ENCODE measurements around the gene SMARCB1.

Gene SMARCB1

DNA sequence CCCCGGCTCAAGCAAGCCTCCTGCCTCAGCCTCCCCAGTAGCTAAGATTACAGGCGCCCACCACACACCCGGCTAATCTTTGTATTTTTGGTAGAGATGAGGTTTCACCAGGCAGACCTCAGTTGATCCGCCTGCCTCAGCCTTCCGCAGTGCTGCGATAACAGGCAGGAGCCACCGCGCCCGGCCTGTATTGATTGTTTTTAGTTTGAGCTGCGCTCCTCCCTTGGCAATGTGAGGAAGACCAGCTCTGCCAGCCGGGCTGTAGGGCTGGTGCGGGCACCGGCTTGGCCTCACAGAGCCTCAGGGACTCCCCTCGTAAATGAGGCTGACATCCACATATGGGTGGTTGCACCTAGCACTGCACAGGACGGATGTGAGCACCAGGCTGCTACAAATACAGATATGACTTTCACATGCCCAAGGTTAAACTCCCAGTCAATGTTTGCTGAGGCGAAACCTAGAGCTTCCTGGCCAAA, 63.4 kb downstream of the SMARCB1 start:
- Histone ChIP-seq H3K9me3 (ENCODE audit: insufficient read depth, low read length) (no peaks in the 10 kb centered on the region), H3K9ac (ENCODE audit: low read length) (no peak overlapping the region), H4K20me1 (ENCODE audit: low read depth, low read length) (no peaks in the 10 kb centered on the region), H3F3A (ENCODE audit: insufficient read depth) (no peaks in the 10 kb centered on the region), H3K36me3 (ENCODE audit: low read length) (no peaks in the 10 kb centered on the region), H3K27me3 (ENCODE audit: low read length) (no peaks in the 10 kb centered on the region), H3K27ac (ENCODE audit: low read depth, low read length) (no peak overlapping the region), H3K4me2 (ENCODE audit: low read depth, low read length, poor library complexity, severe bottlenecking) (no peak overlapping the region), H3K4me3 (ENCODE audit: insufficient read depth, low read length, poor library complexity, severe bottlenecking) (no peak overlapping the region), H3K79me2 (ENCODE audit: insufficient read depth, low read length) (no peaks in the 10 kb centered on the region), H2AFZ (ENCODE audit: low read depth, low read length, severe bottlenecking) (no peak overlapping the region), H3K9me2 (replicated peaks; ENCODE audit: insufficient read depth, low read length) (no peaks in the 10 kb centered on the region)
- TF ChIP-seq CTCF (IDR thresholded peaks at IDR 0.05; ENCODE audit: insufficient read depth, low read length, poor library complexity, severe bottlenecking), result no peak
- TF ChIP-seq EZH2phosphoT487 (conservative IDR thresholded peaks at IDR 0.05; ENCODE audit: low read length), result no peak

- H3K9me3 ChIP-seq (ENCODE audit: insufficient read depth, low read length), result no peaks in the 10 kb centered on the region
- peak overlapping the region; percentile 93 for H3K4me3 ChIP-seq (ENCODE audit: insufficient read depth, low read length, poor library complexity, severe bottlenecking)
- H3F3A ChIP-seq (ENCODE audit: insufficient read depth), result peaks cover 12% of the 10 kb centered on the region
- H3K36me3 ChIP-seq (ENCODE audit: low read length), result no peaks in the 10 kb centered on the region
- H3K4me2 ChIP-seq (ENCODE audit: low read depth, low read length, poor library complexity, severe bottlenecking), result peak overlapping the region; percentile 74
- peak overlapping the region; percentile 89 for H3K9ac ChIP-seq (ENCODE audit: low read length)
- no peaks in the 10 kb centered on the region for H3K79me2 ChIP-seq (ENCODE audit: insufficient read depth, low read length)
- peak overlapping the region; percentile 89 for H2AFZ ChIP-seq (ENCODE audit: low read depth, low read length, severe bottlenecking)
- H3K9me2 ChIP-seq (replicated peaks; ENCODE audit: insufficient read depth, low read length), result no peaks in the 10 kb centered on the region
- TF ChIP-seq CTCF (IDR thresholded peaks at IDR 0.05; ENCODE audit: insufficient read depth, low read length, poor library complexity, severe bottlenecking) (no peak), EZH2phosphoT487 (conservative IDR thresholded peaks at IDR 0.05; ENCODE audit: low read length) (no peak)
- H4K20me1 ChIP-seq (ENCODE audit: low read depth, low read length), result no peaks in the 10 kb centered on the region
- peak overlapping the region; percentile 89 for H3K27ac ChIP-seq (ENCODE audit: low read depth, low read length)
- no peaks in the 10 kb centered on the region for H3K27me3 ChIP-seq (ENCODE audit: low read length)
Observed at GRCh38 chr22:23856721-23857605, 70.2 kb downstream of the SMARCB1 start.

DNA sequence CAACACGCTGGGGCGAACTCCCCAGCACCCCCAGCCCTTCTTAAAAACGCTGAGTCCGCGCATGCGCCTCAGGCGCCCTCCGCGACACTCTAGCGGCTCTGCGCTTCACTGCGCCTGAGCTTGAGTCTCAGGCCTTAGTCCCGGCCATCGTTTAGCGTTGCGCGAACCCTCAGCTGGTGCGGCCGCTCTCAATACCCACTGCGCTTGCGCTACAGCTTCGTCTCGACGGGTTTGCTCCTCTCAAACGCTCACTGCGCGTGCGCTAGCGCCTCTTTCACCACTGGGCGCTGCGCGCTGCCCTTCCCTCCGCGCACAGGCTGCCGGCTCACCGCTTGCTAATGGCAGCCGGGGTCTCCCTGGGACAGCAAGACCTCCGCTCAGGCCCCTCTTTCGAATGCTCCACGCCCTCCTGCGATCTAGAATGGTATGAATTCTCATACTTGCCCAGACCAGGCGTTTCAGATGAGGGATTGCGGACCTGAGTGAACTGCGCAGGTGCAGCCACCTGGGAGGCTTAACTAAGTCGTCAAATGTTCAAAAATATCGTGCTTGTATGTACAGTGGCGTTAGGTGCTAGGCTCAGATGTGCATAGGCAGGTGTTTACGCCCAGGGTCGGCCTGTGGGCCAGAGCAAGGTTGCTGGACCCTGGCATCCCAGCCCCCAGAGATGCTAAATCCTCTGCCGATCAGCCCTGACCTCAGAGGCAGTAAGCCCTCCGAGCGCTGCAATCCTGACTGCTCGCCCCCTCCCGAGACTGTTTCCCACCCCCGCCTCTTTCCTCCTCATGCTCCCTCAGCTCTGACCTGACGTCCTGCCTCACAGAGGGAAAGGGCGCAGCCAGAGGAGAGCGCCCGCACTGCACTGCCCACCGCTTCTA, 71.1 kb downstream of the SMARCB1 start, which contains the start of gene SLC2A11:
Gene SLC2A11 (plus strand): TSS at position 270 of the 878 bp plus-strand sequence. CDS start 125 bp downstream, at position 395.
- Histone ChIP-seq H2AFZ (ENCODE audit: low read depth, low read length, severe bottlenecking) (peak within 1 kb of the TSS; percentile 92), H3K79me2 (ENCODE audit: insufficient read depth, low read length) (no peaks in the 10 kb centered on the region), H3K27me3 (ENCODE audit: low read length) (no peaks in the 10 kb centered on the region), H4K20me1 (ENCODE audit: low read depth, low read length) (no peaks in the 10 kb centered on the region), H3K27ac (ENCODE audit: low read depth, low read length) (peak within 1 kb of the TSS; percentile 89), H3K9me3 (ENCODE audit: insufficient read depth, low read length) (no peaks in the 10 kb centered on the region), H3K4me2 (ENCODE audit: low read depth, low read length, poor library complexity, severe bottlenecking) (peak within 1 kb of the TSS; percentile 94), H3K9ac (ENCODE audit: low read length) (peak within 1 kb of the TSS; percentile 89), H3K4me3 (ENCODE audit: insufficient read depth, low read length, poor library complexity, severe bottlenecking) (peak within 1 kb of the TSS; percentile 93), H3K36me3 (ENCODE audit: low read length) (no peaks in the 10 kb centered on the region), H3F3A (ENCODE audit: insufficient read depth) (peaks cover 12% of the 10 kb centered on the region), H3K9me2 (replicated peaks; ENCODE audit: insufficient read depth, low read length) (no peaks in the 10 kb centered on the region)
- TF ChIP-seq EZH2phosphoT487 (conservative IDR thresholded peaks at IDR 0.05; ENCODE audit: low read length) (no peak), CTCF (IDR thresholded peaks at IDR 0.05; ENCODE audit: insufficient read depth, low read length, poor library complexity, severe bottlenecking) (no peak)

Measured in SU-DHL-6 (cell line).